Body of pancreas (tissue), 4 donors: ENCODE measurements around the gene ASF1B. TPM values are rescaled to one million over a fixed set of nuclear protein-coding genes. Genes with fewer than 3 reads are reported as not detected.

Experiments
- ATAC-seq: fragments of 150-250 bp; one replicate; pipeline ENCODE4 v1.9.1; 2016
- DNase-seq, 4 donors: peaks; one replicate each; pipeline ENCODE4 v3.0.0-alpha.2; 2019
- H3K27ac ChIP-seq, 4 donors: fragments of 200-600 bp; sonication (generic); 1 replicate in 3 of 4; 2 replicates in 1 of 4; pipeline versions ENCODE4 v1.5.1 to v1.6.1; 2016 to 2019; ENCODE audit warnings: mild to moderate bottlenecking in 1 of 4, mixed read lengths in 1 of 4, moderate library complexity in 1 of 4
- H3K27me3 ChIP-seq, 2 donors: fragments of 200-600 bp; sonication (generic); one replicate each; pipeline ENCODE4 v1.6.0; 2016; ENCODE audit warnings: mild to moderate bottlenecking in 1 of 2
- H3K36me3 ChIP-seq, 2 donors: fragments of 200-600 bp; sonication (generic); replicated peaks in 1 of 2; 2 replicates each; pipeline ENCODE4 v1.5.1; 2016; ENCODE audit warnings: low read depth in 2 of 2; ENCODE audit not compliant: insufficient read depth in 1 of 2
- H3K4me1 ChIP-seq: fragments of 200-600 bp; sonication (generic); one replicate; pipeline ENCODE4 v1.6.0; 2016
- H3K4me3 ChIP-seq, 2 donors: fragments of 200-600 bp; sonication (generic); 1 replicate in 1 of 2; 2 replicates in 1 of 2; pipeline ENCODE4 v1.5.1; 2016 to 2019
- H3K9me3 ChIP-seq, 3 donors: fragments of 200-600 bp; sonication (generic); 1 replicate in 2 of 3; 2 replicates in 1 of 3; pipeline ENCODE4 v1.5.1; 2016
- CTCF ChIP-seq, 7 experiments: fragments of 450-650 bp in 4 of 7; fragments of 200-600 bp in 3 of 7; sonication (generic) in 3 of 7; IDR thresholded peaks; one replicate each; pipeline ENCODE4 v1.5.1; 2016 to 2019; ENCODE audit warnings: antibody characterized with exemption in 7 of 7
- POLR2A ChIP-seq, 3 donors: fragments of 450-650 bp; IDR thresholded peaks; one replicate each; pipeline ENCODE4 v1.6.1; 2016; ENCODE audit warnings: antibody characterized with exemption in 3 of 3, mild to moderate bottlenecking in 2 of 3
- WGBS, 2 donors: methylation state at CpG; one replicate each; pipeline ENCODE4 v1.1.5; 2017; 5-methylcytosine and 5-hydroxymethylcytosine counted together
- intact Hi-C: fragments of 100-400 bp; cut with DNase I; formaldehyde crosslinking; loops from one replicate; pipeline ENCODE4 v1.15.1; 2023
- total RNA-seq, 2 donors: library from RNA; depleted of rRNA; stranded (reverse); fragments of >200 nt; gene quantifications; one replicate each; pipeline ENCODE4 v1.1.0, GENCODE V29; 2016

Gene ASF1B
- total RNA-seq, 2 donors from 2014 or later, result 0.26 to 1.6 TPM

GRCh38 chr19:14094854-14095253 lies 41.5 kb downstream of the ASF1B start:
- WGBS, 2 donors, result 40 to 45% methylated on average over 7 of the region's 7 CpGs
- intact Hi-C loops, result no loop called here
- Histone ChIP-seq H3K4me3 (no peak overlapping the region), H3K27ac (no peak overlapping the region), H3K9me3 (no peaks in the 10 kb centered on the region), H3K27me3 (no peaks in the 10 kb centered on the region), H3K36me3 (peaks cover 0 to 6% of the 10 kb centered on the region in 2 donors), H3K4me1 (peaks cover 11% of the 10 kb centered on the region)
- TF ChIP-seq POLR2A (IDR thresholded peaks at IDR 0.05), result no peak
- TF ChIP-seq CTCF (IDR thresholded peaks at IDR 0.05), result no peak
- ATAC-seq, result no peak
- no peak for DNase-seq

- no peaks in the 10 kb centered on the region for H3K9me3 ChIP-seq
- no peak overlapping the region for H3K4me3 ChIP-seq
- no peaks in the 10 kb centered on the region for H3K27me3 ChIP-seq
- ATAC-seq (no peak), DNase-seq (no peak)
- intact Hi-C loops, result no loop called here
- peaks cover 0 to 6% of the 10 kb centered on the region in 2 donors for H3K36me3 ChIP-seq
- no peak overlapping the region for H3K27ac ChIP-seq
- 93 to 96% methylated on average over 8 to 9 of the region's 9 CpGs for WGBS, 2 donors
- peaks cover 21% of the 10 kb centered on the region for H3K4me1 ChIP-seq
- TF ChIP-seq POLR2A (IDR thresholded peaks at IDR 0.05), result no peak
- no peak for TF ChIP-seq CTCF (IDR thresholded peaks at IDR 0.05)
These were observed 43.1 kb downstream of the ASF1B start for GRCh38 chr19:14093117-14093823.

- Histone ChIP-seq H3K9me3 (no peaks in the 10 kb centered on the region), H3K27me3 (no peaks in the 10 kb centered on the region), H3K27ac (peak overlapping the region in 3 of 4 donors; percentile 80 to 97 (median 90)), H3K4me3 (no peak overlapping the region), H3K36me3 (peaks cover 0 to 3% of the 10 kb centered on the region in 2 donors), H3K4me1 (peaks cover 21% of the 10 kb centered on the region)
- WGBS, 2 donors, result 20 to 30% methylated on average over 15 of the region's 15 CpGs
- intact Hi-C loops, result no loop called here
- TF ChIP-seq CTCF (IDR thresholded peaks at IDR 0.05), result no peak
- no peak for TF ChIP-seq POLR2A (IDR thresholded peaks at IDR 0.05)
- DNase-seq (peak in 1 of 4 donors; percentile 42), ATAC-seq (no peak)
These were observed 44.5 kb downstream of the ASF1B start for GRCh38 chr19:14091813-14092462.

GRCh38 chr19:14091081-14091812 lies 45.1 kb downstream of the ASF1B start:
- Histone ChIP-seq H3K27ac (peak overlapping the region; percentile 65 to 97 (median 85)), H3K4me1 (peaks cover 21% of the 10 kb centered on the region), H3K9me3 (no peaks in the 10 kb centered on the region), H3K27me3 (no peaks in the 10 kb centered on the region), H3K36me3 (no peaks in the 10 kb centered on the region), H3K4me3 (peak overlapping the region; percentile 35 to 75)
- ATAC-seq (peak; percentile 82), DNase-seq (peak; percentile 37 to 54 (median 44))
- intact Hi-C loops, result no loop called here
- WGBS, 2 donors, result 1% methylated on average over 22 to 65 of the region's 72 CpGs
- TF ChIP-seq CTCF (IDR thresholded peaks at IDR 0.05) (peak in 3 of 7 experiments; percentile 19 to 27 (median 21)), POLR2A (IDR thresholded peaks at IDR 0.05) (peak; percentile 34 to 78 (median 64))
